GM23248 (cell line): ENCODE results near the gene SERPIND1.

Source experiments
- EZH2 ChIP-seq: fragments of 200-600 bp; sonication (generic); IDR thresholded peaks from 2 replicates; pipeline ENCODE4 v1.6.1; 2018; ENCODE audit warnings: antibody characterized with exemption, mild to moderate bottlenecking; ENCODE audit not compliant: insufficient read depth, poor library complexity, severe bottlenecking
- EZH2phosphoT487 ChIP-seq: fragments of 200-600 bp; sonication (generic); IDR thresholded peaks from 2 replicates; pipeline ENCODE4 v1.6.1; 2018; ENCODE audit warnings: antibody characterized with exemption, moderate library complexity, mild to moderate bottlenecking, low read depth; ENCODE audit not compliant: insufficient read depth

DNA sequence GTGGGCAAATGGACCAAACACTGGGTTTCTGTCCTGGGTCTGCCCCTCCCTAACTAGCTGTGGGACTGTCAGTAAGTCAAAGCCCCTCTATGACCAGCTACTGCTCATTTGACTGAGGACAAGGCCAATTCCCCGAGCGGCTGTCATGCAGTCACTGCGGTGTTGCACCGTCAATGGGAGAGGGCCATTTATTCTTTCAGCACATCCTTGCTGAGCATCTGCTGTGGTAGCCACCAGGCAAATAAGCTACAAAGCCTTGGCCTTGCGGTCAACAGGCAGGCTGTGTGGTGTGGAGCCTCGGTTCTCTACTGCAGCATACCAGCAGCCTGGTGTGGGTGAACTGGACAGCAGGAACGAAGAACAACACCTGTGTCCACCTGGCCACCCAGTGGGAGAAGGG, 25.8 kb upstream of the SERPIND1 start:
- no peak for TF ChIP-seq EZH2phosphoT487
- no peak for TF ChIP-seq EZH2
